DMS 273 treated with DMSO at 0.1 percent for 48 hours (cell line): ENCODE results near the gene LRRC58.

Experiments
- DNase-seq: peaks from one replicate; lab custom pipeline; 2025; lab: John Stamatoyannopoulos, UW

The LRRC58 gene

GRCh38 chr3:120276767-120277166, 72.4 kb downstream of the LRRC58 start:
- DNase-seq = no peak

GRCh38 chr3:120275618-120276017, 73.5 kb downstream of the LRRC58 start:
- DNase-seq = peak; percentile 35

GRCh38 chr3:120274739-120275167, 74.4 kb downstream of the LRRC58 start:
- DNase-seq = no peak
